Cardiac fibroblast (primary cell): ENCODE data around the gene CNN2.

Experiments used
- DNase-seq, 2 donors: peaks; one replicate each; pipeline versions ENCODE4 v3.0.0 to v3.0.0-alpha.2; 2010; ENCODE audit warnings: low read depth in 2 of 2
- H3K4me3 ChIP-seq, 2 donors: replicated peaks in 1 of 2; 1 replicate in 1 of 2; 2 replicates in 1 of 2; pipeline ENCODE4 v1.5.1; 2011; ENCODE audit warnings: low read depth in 2 of 2, low read length in 2 of 2, mild to moderate bottlenecking in 2 of 2, moderate library complexity in 1 of 2
- TF ChIP-seq, protein P1 (sequence below): IDR thresholded peaks from one replicate; pipeline ENCODE4 v1.5.1; 2011; ENCODE audit warnings: low read depth, mild to moderate bottlenecking, low read length, inconsistent platforms

CNN2 gene

GRCh38 chr19:991174-991931, 35.1 kb upstream of the CNN2 start:
- TF ChIP-seq, protein P1, sequence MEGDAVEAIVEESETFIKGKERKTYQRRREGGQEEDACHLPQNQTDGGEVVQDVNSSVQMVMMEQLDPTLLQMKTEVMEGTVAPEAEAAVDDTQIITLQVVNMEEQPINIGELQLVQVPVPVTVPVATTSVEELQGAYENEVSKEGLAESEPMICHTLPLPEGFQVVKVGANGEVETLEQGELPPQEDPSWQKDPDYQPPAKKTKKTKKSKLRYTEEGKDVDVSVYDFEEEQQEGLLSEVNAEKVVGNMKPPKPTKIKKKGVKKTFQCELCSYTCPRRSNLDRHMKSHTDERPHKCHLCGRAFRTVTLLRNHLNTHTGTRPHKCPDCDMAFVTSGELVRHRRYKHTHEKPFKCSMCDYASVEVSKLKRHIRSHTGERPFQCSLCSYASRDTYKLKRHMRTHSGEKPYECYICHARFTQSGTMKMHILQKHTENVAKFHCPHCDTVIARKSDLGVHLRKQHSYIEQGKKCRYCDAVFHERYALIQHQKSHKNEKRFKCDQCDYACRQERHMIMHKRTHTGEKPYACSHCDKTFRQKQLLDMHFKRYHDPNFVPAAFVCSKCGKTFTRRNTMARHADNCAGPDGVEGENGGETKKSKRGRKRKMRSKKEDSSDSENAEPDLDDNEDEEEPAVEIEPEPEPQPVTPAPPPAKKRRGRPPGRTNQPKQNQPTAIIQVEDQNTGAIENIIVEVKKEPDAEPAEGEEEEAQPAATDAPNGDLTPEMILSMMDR, result no peak
- H3K4me3 ChIP-seq, result no peak overlapping the region
- DNase-seq, result peak; percentile 58 to 64

GRCh38 chr19:991932-992669, 34.3 kb upstream of the CNN2 start:
- no peak overlapping the region for H3K4me3 ChIP-seq
- TF ChIP-seq, protein P1, result no peak
- DNase-seq, result no peak

- TF ChIP-seq, protein P1, result no peak
- DNase-seq, result no peak
- no peak overlapping the region for H3K4me3 ChIP-seq
These were observed 33.7 kb upstream of the CNN2 start for GRCh38 chr19:992670-993055.

DNA sequence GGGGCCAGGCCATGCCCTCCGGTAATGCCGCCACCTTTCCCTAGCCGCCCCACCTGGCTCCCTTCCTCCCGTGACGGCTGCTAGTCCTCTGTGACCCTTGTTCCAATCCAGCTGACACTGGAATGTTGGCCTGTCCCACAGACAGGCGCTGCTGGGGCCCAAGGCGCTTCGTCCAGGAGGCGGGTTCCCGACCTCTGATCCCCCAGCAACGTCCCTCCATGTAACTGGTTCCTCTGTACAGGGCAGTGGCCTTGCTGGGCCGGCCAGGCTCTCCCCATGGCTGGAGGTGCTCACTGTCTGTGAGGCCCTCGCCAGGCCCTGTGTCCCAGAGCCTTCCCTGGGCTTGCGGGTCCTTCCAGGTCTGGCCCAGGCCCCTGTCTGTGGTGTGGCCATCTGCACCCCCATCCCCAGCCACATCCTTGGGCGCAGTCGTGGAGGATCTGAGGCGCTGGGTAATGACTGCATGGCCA, 33.0 kb upstream of the CNN2 start:
- TF ChIP-seq, protein P1, result no peak
- no peak overlapping the region for H3K4me3 ChIP-seq
- DNase-seq, result no peak

DNA sequence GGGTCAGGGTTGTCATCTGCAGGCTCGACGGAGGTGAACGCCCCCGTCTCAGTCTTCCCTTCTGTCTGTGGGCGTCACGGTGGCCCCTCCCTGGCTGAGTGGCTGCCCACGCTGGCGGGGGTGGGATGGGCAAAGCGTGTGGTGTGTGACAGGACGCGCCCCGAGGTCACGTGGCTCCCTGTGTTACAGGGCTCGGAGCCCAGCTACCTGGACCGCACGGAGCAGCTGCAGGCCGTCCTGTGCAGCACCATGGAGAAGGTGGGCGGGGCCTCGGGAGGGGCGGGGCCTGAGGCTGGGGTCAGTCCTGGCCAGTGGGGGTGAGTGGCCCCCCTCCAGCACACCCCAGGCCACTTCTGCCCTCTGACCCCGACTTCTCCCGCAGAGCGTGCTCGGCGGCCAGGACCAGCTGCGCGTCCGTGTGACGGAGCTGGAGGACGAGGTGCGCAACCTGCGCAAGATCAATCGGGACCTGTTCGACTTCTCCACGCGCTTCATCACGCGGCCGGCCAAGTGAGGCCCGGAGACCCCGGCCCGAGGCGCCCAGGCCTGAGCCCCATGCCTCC, 32.5 kb upstream of the CNN2 start:
- no peak overlapping the region for H3K4me3 ChIP-seq
- TF ChIP-seq, protein P1, result no peak
- DNase-seq, result no peak

- TF ChIP-seq, protein P1, result no peak
- DNase-seq, result no peak
- H3K4me3 ChIP-seq, result no peak overlapping the region
These were observed 31.9 kb upstream of the CNN2 start for GRCh38 chr19:994516-994915.
